NT2/D1 (cell line): Measurements from ENCODE around the gene ART4.

Experiments
- DNase-seq: peaks from one replicate; pipeline ENCODE4 v3.0.0-alpha.2; 2011; ENCODE audit warnings: low read depth, low spot score
- H3K27me3 ChIP-seq: 2 replicates; pipeline ENCODE4 v1.6.0; 2011; ENCODE audit warnings: mild to moderate bottlenecking; ENCODE audit not compliant: insufficient read length, insufficient read depth
- H3K36me3 ChIP-seq: 2 replicates; pipeline ENCODE4 v1.6.1; 2011; ENCODE audit warnings: mild to moderate bottlenecking, low read length, mixed read lengths; ENCODE audit not compliant: insufficient read depth, insufficient read length
- H3K4me1 ChIP-seq: 2 replicates; pipeline ENCODE4 v1.5.1; 2011; ENCODE audit not compliant: insufficient read depth, insufficient read length
- H3K4me3 ChIP-seq: 2 replicates; pipeline ENCODE4 v1.5.1; 2011; ENCODE audit warnings: low read depth; ENCODE audit not compliant: insufficient read length
- H3K9ac ChIP-seq: 2 replicates; pipeline ENCODE4 v1.6.0; 2011; ENCODE audit warnings: low read depth; ENCODE audit not compliant: insufficient read length
- H3K9me3 ChIP-seq: 2 replicates; pipeline ENCODE4 v1.5.1; 2011; ENCODE audit warnings: mild to moderate bottlenecking, low read length; ENCODE audit not compliant: insufficient read depth
- SUZ12 ChIP-seq: IDR thresholded peaks from 2 replicates; pipeline ENCODE4 v1.6.1; 2011; ENCODE audit not compliant: insufficient read length, insufficient read depth; ENCODE audit errors: extremely low read depth
- YY1 ChIP-seq: IDR thresholded peaks from 2 replicates; pipeline ENCODE4 v1.6.1; 2011; ENCODE audit not compliant: insufficient read length, insufficient read depth
- ZNF274 ChIP-seq: IDR thresholded peaks from 2 replicates; pipeline ENCODE4 v1.6.1; 2011; ENCODE audit warnings: mild to moderate bottlenecking, low read depth, low read length

The ART4 gene

DNA sequence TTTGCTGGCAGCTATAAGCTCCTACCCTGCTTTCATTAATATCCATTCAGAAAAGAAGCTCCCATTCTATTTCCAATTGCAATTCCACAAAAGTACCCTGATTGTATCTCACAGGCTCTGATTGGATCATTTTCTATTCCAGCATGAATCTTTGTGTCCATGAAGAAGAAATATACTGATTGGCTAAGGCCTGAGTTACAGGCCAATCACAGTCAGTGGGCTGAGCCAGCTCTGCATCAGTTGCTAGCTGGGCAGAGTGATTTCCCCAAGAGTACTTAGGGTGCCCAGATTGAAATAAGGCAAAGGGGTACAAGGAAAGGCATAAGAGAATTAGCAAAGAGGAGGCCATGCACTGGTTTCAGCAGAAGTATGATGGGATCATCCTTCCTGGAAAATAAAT, 14.4 kb downstream of the ART4 start:
- Histone ChIP-seq H3K9me3 (no peaks in the 10 kb centered on the region), H3K9ac (no peak overlapping the region), H3K4me1 (peaks cover 3% of the 10 kb centered on the region), H3K36me3 (no peaks in the 10 kb centered on the region), H3K4me3 (no peak overlapping the region), H3K27me3 (no peaks in the 10 kb centered on the region)
- no peak for DNase-seq
- TF ChIP-seq ZNF274 (no peak), SUZ12 (no peak), YY1 (no peak)

DNA sequence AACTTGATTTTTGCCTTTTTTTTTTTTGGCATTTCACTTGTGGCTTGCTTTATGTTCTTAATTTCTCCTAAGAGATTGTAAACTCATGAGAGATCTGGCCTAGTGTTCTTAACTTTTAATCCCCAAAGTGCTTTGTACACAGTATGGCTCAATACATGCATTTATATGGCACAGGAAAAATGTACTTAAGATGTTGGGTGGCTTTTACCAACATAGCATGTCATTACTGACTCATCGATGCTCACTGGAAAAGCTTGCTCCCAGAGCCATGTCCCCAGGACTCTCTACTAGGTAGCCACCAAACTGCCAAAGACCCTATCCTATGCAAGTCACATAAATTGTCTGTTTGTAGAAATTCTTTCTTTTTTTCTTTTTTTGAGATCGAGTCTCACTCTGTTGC, 16.3 kb downstream of the ART4 start:
- no peak for TF ChIP-seq ZNF274
- TF ChIP-seq SUZ12: no peak
- TF ChIP-seq YY1: no peak
- no peak for DNase-seq
- Histone ChIP-seq H3K36me3 (no peaks in the 10 kb centered on the region), H3K27me3 (no peaks in the 10 kb centered on the region), H3K9me3 (no peaks in the 10 kb centered on the region), H3K9ac (no peak overlapping the region), H3K4me3 (no peak overlapping the region), H3K4me1 (peaks cover 3% of the 10 kb centered on the region)

DNA sequence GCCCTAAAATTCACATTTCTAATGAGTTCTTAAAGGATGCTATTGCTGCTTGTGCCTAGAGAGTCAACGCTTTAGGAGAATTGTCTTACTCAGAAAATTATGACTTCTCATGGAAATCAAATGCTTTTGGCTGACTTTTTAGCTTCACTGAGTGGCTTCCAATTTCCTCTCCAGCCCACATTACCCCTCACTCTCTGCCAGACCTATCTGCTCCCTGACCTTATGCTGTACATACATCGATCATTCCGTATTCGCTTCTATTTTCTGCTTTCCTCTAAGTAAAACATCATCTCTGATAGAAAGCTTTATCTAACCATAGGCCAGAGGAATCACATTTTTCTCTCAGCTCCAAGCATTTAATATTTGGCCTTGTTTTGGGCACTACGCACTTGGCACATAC, 16.8 kb downstream of the ART4 start:
- DNase-seq: no peak
- Histone ChIP-seq H3K4me1 (peaks cover 3% of the 10 kb centered on the region), H3K27me3 (no peaks in the 10 kb centered on the region), H3K36me3 (no peaks in the 10 kb centered on the region), H3K9ac (no peak overlapping the region), H3K9me3 (no peaks in the 10 kb centered on the region), H3K4me3 (no peak overlapping the region)
- TF ChIP-seq YY1: no peak
- TF ChIP-seq ZNF274: no peak
- no peak for TF ChIP-seq SUZ12

- no peaks in the 10 kb centered on the region for H3K36me3 ChIP-seq
- H3K4me3 ChIP-seq: no peak overlapping the region
- no peak for DNase-seq
- H3K4me1 ChIP-seq: peaks cover 3% of the 10 kb centered on the region
- no peaks in the 10 kb centered on the region for H3K27me3 ChIP-seq
- TF ChIP-seq YY1 (no peak), ZNF274 (no peak), SUZ12 (no peak)
- no peak overlapping the region for H3K9ac ChIP-seq
- H3K9me3 ChIP-seq: no peaks in the 10 kb centered on the region
These were observed 18.1 kb downstream of the ART4 start for GRCh38 chr12:14825256-14825655.

- H3K4me3 ChIP-seq: no peak overlapping the region
- H3K27me3 ChIP-seq: no peaks in the 10 kb centered on the region
- no peak for TF ChIP-seq SUZ12
- TF ChIP-seq YY1: no peak
- no peak for TF ChIP-seq ZNF274
- DNase-seq: no peak
- no peaks in the 10 kb centered on the region for H3K36me3 ChIP-seq
- peaks cover 3% of the 10 kb centered on the region for H3K4me1 ChIP-seq
- no peaks in the 10 kb centered on the region for H3K9me3 ChIP-seq
- H3K9ac ChIP-seq: no peak overlapping the region
These were observed 19.2 kb downstream of the ART4 start for GRCh38 chr12:14824012-14824634.

DNA sequence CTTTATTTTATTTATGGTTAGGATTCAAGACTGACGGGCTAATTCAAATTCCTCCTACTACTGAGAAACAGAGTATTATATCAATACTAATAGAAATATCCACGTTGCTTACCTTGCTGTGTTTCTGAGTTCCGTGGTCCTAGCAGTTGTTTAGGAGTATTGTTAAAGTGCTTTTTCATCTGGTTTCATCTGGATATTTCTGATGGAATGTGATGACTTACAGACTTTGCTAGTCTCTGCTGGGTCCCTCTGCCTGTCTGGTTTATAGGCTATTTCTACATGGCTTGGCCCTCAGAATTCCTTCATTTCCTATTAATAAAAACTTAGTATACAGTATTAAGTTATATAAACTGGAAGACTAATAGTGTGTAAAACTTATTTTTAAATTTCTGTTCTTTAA, 29.3 kb downstream of the ART4 start, which contains the start of gene SMCO3:
TSS of gene SMCO3 (minus strand) at position 169 of the 400 bp plus-strand sequence. CDS start 7,502 bp downstream, outside the sequence.
- Histone ChIP-seq H3K36me3 (no peaks in the 10 kb centered on the region), H3K4me3 (no peak within 1 kb of the TSS), H3K27me3 (no peaks in the 10 kb centered on the region), H3K9me3 (no peaks in the 10 kb centered on the region), H3K4me1 (no peaks in the 10 kb centered on the region), H3K9ac (no peak within 1 kb of the TSS)
- no peak for DNase-seq
- TF ChIP-seq SUZ12 (no peak), YY1 (no peak), ZNF274 (no peak)

- Histone ChIP-seq H3K27me3 (no peaks in the 10 kb centered on the region), H3K4me3 (no peak overlapping the region), H3K9ac (no peak overlapping the region), H3K36me3 (no peaks in the 10 kb centered on the region), H3K9me3 (no peaks in the 10 kb centered on the region), H3K4me1 (no peaks in the 10 kb centered on the region)
- TF ChIP-seq SUZ12 (no peak), ZNF274 (no peak), YY1 (no peak)
- no peak for DNase-seq
These were observed 31.8 kb downstream of the ART4 start for GRCh38 chr12:14811486-14811885.
